Measurements from ENCODE around the gene MYMX.
A peak's percentile ranks its signal among the peaks of the same experiment; 100 is the strongest.

MYMX gene

GRCh38 chr6:44254191-44255104, 37.7 kb downstream of the MYMX start:
- no peak overlapping the region for H3K4me3 ChIP-seq (ENCODE audit: control insufficient read depth, low read depth, low read length)
- DNase-seq (ENCODE audit: low read depth): no peak
- no peak for TF ChIP-seq CTCF (conservative IDR thresholded peaks at IDR 0.05; ENCODE audit: control insufficient read depth, insufficient read depth, low read depth, low read length)

- TF ChIP-seq CTCF (conservative IDR thresholded peaks at IDR 0.05; ENCODE audit: control insufficient read depth, insufficient read depth, low read depth, low read length): no peak
- DNase-seq (ENCODE audit: low read depth): no peak
- no peak overlapping the region for H3K4me3 ChIP-seq (ENCODE audit: control insufficient read depth, low read depth, low read length)
Observed at GRCh38 chr6:44255105-44255808, 38.5 kb downstream of the MYMX start.

DNA sequence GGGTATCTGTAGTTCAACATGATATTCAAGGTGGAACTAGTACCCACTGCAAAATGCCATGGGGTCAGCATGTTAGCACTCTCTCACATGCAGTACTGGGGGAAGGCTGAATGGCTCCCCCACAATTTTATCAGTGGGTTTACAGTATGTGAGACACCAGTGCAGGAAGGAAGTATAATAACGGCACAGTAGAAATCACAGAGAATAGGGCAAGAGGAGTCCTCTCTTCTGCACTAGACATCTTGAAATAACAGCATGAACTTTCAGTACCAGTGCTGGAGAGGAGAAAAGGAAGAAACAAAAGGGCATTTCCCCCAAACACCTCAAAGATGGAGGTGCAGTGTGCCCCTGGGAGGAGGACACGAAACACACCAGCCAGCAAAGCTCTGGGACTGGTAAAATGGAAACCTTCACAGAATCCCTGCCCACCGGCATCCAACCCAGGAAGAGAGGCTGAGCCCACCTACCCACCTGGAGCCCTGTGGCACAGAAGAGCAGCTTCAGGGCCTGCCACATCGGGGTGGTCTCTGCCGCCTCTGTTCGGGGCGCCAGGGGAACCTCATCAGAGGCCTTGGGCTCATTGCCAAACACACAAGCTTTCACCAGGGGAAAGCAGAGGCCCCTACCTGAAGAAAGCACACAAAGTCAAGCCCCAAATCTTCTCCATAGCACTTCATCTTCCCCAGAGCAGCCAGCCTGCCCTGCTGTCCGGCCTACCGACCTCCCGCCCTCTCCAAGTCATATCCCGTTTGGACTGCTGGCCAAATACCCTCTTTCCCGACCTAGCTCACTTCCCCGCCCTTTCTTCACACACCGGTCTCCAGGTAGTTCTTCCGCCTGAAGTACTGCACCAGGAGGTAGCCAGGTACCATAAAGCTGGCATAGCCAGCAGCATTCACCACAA, 39.4 kb downstream of the MYMX start:
- no peak for DNase-seq (ENCODE audit: low read depth)
- H3K4me3 ChIP-seq (ENCODE audit: control insufficient read depth, low read depth, low read length): peak overlapping the region; percentile 82
- no peak for TF ChIP-seq CTCF (conservative IDR thresholded peaks at IDR 0.05; ENCODE audit: control insufficient read depth, insufficient read depth, low read depth, low read length)

GRCh38 chr6:44256775-44257024, 40.0 kb downstream of the MYMX start:
- no peak for DNase-seq (ENCODE audit: low read depth)
- H3K4me3 ChIP-seq (ENCODE audit: control insufficient read depth, low read depth, low read length): peak overlapping the region; percentile 82
- no peak for TF ChIP-seq CTCF (conservative IDR thresholded peaks at IDR 0.05; ENCODE audit: control insufficient read depth, insufficient read depth, low read depth, low read length)

DNA sequence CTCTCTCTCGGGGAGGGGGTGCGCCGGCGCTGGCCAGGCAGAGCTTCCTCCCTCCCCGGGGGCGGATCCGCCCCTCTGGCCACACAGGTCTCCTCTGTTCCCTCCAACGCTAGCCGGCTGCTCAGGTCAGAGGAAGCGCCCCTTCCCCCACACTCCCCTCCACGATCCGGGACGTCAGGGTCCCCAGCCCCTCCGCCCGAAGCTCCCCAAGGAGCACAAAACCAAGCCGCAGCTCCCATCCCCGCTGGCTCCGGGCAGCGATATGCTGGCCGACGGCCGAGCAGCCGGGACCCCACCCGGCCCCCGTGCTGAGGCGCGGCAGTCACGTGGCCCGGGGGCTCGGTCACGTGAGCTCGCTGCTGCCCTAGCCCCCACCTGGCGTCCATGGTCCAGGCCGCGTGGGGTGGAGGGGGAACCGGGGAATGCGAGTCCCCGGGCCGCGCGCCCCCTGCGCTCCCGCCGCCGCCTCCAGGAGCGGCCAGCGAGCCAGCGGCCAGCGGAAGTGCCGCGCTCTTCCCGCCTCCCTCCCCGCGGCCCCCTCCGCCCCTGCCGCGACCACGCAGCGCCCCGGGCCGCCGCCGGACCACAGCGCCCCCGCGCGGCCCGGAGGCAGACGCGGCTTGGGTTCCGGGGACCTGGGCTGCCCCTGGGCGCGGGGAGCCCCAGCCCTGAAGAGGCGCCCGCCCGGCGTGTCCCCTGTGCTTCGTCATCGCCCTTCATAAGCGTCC, 40.5 kb downstream of the MYMX start, which contains the start of gene SLC35B2:
SLC35B2 (minus strand) TSS at position 504 of the 728 bp plus-strand sequence; CDS start at position 386, 118 bp downstream.
- DNase-seq (ENCODE audit: low read depth): peak; percentile 49
- no peak for TF ChIP-seq CTCF (conservative IDR thresholded peaks at IDR 0.05; ENCODE audit: control insufficient read depth, insufficient read depth, low read depth, low read length)
- peak within 1 kb of the TSS; percentile 82 for H3K4me3 ChIP-seq (ENCODE audit: control insufficient read depth, low read depth, low read length)

Data from fibroblast of mammary gland (primary cell).